Body of pancreas (tissue), 4 donors: ENCODE results near the gene TRAF3.

Experiments used
- CTCF ChIP-seq, 7 experiments: fragments of 450-650 bp in 4 of 7; fragments of 200-600 bp in 3 of 7; sonication (generic) in 3 of 7; IDR thresholded peaks; one replicate each; pipeline ENCODE4 v1.5.1; 2016 to 2019; ENCODE audit warnings: antibody characterized with exemption in 7 of 7
- POLR2A ChIP-seq, 3 donors: fragments of 450-650 bp; IDR thresholded peaks; one replicate each; pipeline ENCODE4 v1.6.1; 2016; ENCODE audit warnings: antibody characterized with exemption in 3 of 3, mild to moderate bottlenecking in 2 of 3

- no peak for TF ChIP-seq CTCF (IDR thresholded peaks at IDR 0.05)
- TF ChIP-seq POLR2A (IDR thresholded peaks at IDR 0.05): no peak
Measured at GRCh38 chr14:102883089-102883541, 105.9 kb downstream of the TRAF3 start.
